Measurements from ENCODE around the gene SCAMP4. TPM values are rescaled to one million over a fixed set of nuclear protein-coding genes. Genes with fewer than 3 reads are reported as not detected.

SCAMP4 gene
- total and polyA plus RNA-seq, 9 donors = 14.9 to 45.3 (median 31.7) TPM

- no peak overlapping the region for H3K4me3 ChIP-seq (ENCODE audit: low read length)
- H3K27me3 ChIP-seq (ENCODE audit: control insufficient read depth, insufficient read depth, low read length) = no peaks in the 10 kb centered on the region
- H3K36me3 ChIP-seq (ENCODE audit: control insufficient read depth, insufficient read depth, low read length) = peaks cover 7% of the 10 kb centered on the region
- WGBS (ENCODE audit: insufficient coverage) = 88% methylated on average over 23 of the region's 30 CpGs
- no peak for DNase-seq
- H3K27ac ChIP-seq (ENCODE audit: low read length) = no peak overlapping the region
- peaks cover 34% of the 10 kb centered on the region for H3K4me1 ChIP-seq (ENCODE audit: control insufficient read depth, insufficient read depth, low read length)
- no peaks in the 10 kb centered on the region for H3K9me3 ChIP-seq (replicated peaks; ENCODE audit: control insufficient read depth, low read depth, low read length)
Observed at GRCh38 chr19:1944916-1945561, 39.8 kb downstream of the SCAMP4 start.

- 56% methylated on average over 7 of the region's 18 CpGs for WGBS (ENCODE audit: insufficient coverage)
- Histone ChIP-seq H3K27ac (ENCODE audit: low read length) (no peak overlapping the region), H3K4me3 (ENCODE audit: low read length) (no peak overlapping the region), H3K36me3 (ENCODE audit: control insufficient read depth, insufficient read depth, low read length) (peaks cover 9% of the 10 kb centered on the region), H3K9me3 (replicated peaks; ENCODE audit: control insufficient read depth, low read depth, low read length) (no peaks in the 10 kb centered on the region), H3K4me1 (ENCODE audit: control insufficient read depth, insufficient read depth, low read length) (peaks cover 30% of the 10 kb centered on the region), H3K27me3 (ENCODE audit: control insufficient read depth, insufficient read depth, low read length) (no peaks in the 10 kb centered on the region)
- DNase-seq = no peak
Observed at GRCh38 chr19:1945899-1946298, 40.7 kb downstream of the SCAMP4 start.

GRCh38 chr19:1947651-1948209 lies 42.5 kb downstream of the SCAMP4 start:
- no peaks in the 10 kb centered on the region for H3K27me3 ChIP-seq (ENCODE audit: control insufficient read depth, insufficient read depth, low read length)
- H3K4me1 ChIP-seq (ENCODE audit: control insufficient read depth, insufficient read depth, low read length) = peaks cover 23% of the 10 kb centered on the region
- no peak for DNase-seq
- no peaks in the 10 kb centered on the region for H3K9me3 ChIP-seq (replicated peaks; ENCODE audit: control insufficient read depth, low read depth, low read length)
- peaks cover 15% of the 10 kb centered on the region for H3K36me3 ChIP-seq (ENCODE audit: control insufficient read depth, insufficient read depth, low read length)
- H3K27ac ChIP-seq (ENCODE audit: low read length) = no peak overlapping the region
- 78% methylated on average over 29 of the region's 34 CpGs for whole genome bisulfite sequencing (ENCODE audit: insufficient coverage)
- no peak overlapping the region for H3K4me3 ChIP-seq (ENCODE audit: low read length)

DNA sequence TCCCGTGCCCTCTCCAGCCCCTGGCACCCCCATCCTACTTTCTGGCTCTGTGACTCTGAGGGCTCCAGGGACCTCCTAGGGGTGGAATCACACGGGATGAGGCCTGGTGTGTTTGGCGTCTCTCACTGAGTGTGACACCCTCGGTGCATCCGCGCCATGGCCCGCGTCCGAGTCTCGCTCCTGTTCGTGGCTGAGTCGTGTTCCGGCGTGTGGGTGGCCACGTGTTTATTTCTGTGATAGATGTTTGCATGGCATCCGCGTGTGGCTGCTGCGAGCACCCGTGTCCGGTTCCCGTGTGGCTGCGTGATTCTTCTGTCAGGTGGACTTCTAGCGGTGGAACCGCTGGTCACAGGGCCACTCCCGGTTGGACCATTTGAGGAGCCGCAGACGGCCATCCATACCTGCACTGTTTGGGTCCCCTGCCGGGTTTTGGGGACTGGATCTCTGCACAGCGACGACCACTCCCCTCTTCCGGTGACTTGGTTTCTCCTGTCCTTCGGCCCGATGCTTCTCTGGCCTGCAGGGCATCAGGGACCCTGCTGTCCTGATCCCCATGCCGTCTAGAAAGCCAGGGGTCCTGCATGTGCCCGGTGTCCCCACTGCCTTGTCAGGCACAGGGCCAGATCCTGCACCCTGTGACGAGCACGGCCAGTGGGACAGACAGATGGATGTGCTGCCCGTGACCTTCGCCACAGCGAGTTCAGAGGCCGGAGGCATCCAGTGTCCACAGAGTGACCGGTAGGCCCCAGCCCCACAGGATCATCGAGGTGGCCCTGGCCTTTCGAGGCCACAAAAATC lies 44.3 kb downstream of the SCAMP4 start:
- 93% methylated on average over 40 of the region's 44 CpGs for WGBS (ENCODE audit: insufficient coverage)
- Histone ChIP-seq H3K27ac (ENCODE audit: low read length) (no peak overlapping the region), H3K36me3 (ENCODE audit: control insufficient read depth, insufficient read depth, low read length) (peaks cover 26% of the 10 kb centered on the region)

DNA sequence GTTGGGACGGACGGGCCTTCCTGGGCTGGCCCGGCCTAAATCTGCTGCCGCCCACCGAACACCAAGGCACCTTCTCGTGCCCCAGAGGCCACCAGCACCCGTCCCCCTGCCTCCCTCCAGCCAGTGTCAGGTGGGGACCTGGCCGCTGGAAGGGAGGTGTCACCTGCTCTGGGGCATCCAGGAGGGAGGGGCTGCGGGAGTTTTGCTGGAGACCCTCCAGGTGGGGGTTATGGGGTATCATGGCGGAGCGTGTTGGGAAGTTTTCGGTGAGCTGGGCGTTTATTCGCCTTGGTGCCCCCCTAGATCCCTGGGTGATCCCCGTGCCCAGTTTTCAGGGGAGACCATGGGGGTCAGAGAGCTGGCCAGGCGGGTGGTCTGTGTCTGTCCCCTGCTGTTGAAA lies 45.4 kb downstream of the SCAMP4 start:
- H3K9me3 ChIP-seq (replicated peaks; ENCODE audit: control insufficient read depth, low read depth, low read length) = no peaks in the 10 kb centered on the region
- H3K36me3 ChIP-seq (ENCODE audit: control insufficient read depth, insufficient read depth, low read length) = peaks cover 26% of the 10 kb centered on the region
- 92% methylated on average over 4 of the region's 16 CpGs for WGBS (ENCODE audit: insufficient coverage)
- H3K4me3 ChIP-seq (ENCODE audit: low read length) = no peak overlapping the region
- no peaks in the 10 kb centered on the region for H3K27me3 ChIP-seq (ENCODE audit: control insufficient read depth, insufficient read depth, low read length)
- H3K27ac ChIP-seq (ENCODE audit: low read length) = no peak overlapping the region
- no peaks in the 10 kb centered on the region for H3K4me1 ChIP-seq (ENCODE audit: control insufficient read depth, insufficient read depth, low read length)
- DNase-seq = no peak

More for the DNA sequence above, 44.3 kb downstream of the SCAMP4 start:
- Histone ChIP-seq H3K9me3 (replicated peaks; ENCODE audit: control insufficient read depth, low read depth, low read length) (no peaks in the 10 kb centered on the region), H3K27me3 (ENCODE audit: control insufficient read depth, insufficient read depth, low read length) (no peaks in the 10 kb centered on the region), H3K4me3 (ENCODE audit: low read length) (no peak overlapping the region), H3K4me1 (ENCODE audit: control insufficient read depth, insufficient read depth, low read length) (peaks cover 6% of the 10 kb centered on the region)
- no peak for DNase-seq

DNA sequence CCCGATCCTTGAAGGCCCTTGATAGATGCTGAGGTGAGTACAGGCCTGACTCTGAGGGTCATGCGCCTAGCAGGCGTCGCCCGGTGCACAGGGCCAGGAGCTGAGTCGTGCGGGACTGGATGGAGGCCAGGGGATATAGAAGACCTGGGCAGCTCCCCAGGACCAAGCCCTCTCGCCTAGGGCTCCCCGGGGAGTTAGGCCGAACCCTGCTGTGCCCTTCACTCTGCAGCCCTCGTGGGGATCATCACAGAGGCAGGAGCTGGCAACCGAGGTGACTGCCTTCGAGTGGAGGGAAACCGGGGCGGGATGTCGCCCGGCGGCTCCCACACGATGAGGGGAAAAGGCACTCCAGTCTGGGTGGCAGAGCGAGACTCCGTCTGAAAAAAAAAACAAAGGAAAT lies 47.4 kb downstream of the SCAMP4 start:
- Histone ChIP-seq H3K27ac (ENCODE audit: low read length) (no peak overlapping the region), H3K4me3 (ENCODE audit: low read length) (no peak overlapping the region), H3K27me3 (ENCODE audit: control insufficient read depth, insufficient read depth, low read length) (no peaks in the 10 kb centered on the region), H3K36me3 (ENCODE audit: control insufficient read depth, insufficient read depth, low read length) (peaks cover 26% of the 10 kb centered on the region), H3K9me3 (replicated peaks; ENCODE audit: control insufficient read depth, low read depth, low read length) (no peaks in the 10 kb centered on the region), H3K4me1 (ENCODE audit: control insufficient read depth, insufficient read depth, low read length) (no peaks in the 10 kb centered on the region)
- DNase-seq = no peak
- WGBS (ENCODE audit: insufficient coverage) = 79% methylated on average over 21 of the region's 21 CpGs

DNA sequence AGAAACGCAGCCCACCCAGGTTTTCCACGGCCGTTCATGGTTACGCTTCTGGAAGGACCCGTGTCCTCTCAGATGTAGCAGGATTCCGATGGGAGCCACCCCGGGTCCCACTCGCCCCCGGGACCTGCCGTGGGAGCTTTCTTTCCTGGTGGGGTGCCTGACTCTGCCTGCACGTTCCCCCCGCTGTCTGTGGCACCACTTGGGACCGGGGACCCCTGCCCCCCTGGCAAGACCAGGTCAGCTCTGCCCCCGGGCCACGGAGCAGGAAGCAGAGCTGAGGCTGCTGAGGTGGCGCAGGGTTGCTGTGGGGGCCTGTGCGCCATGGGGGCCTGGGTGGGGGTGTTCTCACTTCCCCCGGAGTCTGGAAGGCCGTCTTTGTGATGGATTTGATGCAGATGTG lies 47.8 kb downstream of the SCAMP4 start:
- Histone ChIP-seq H3K36me3 (ENCODE audit: control insufficient read depth, insufficient read depth, low read length) (peaks cover 26% of the 10 kb centered on the region), H3K27ac (ENCODE audit: low read length) (no peak overlapping the region), H3K4me3 (ENCODE audit: low read length) (no peak overlapping the region), H3K27me3 (ENCODE audit: control insufficient read depth, insufficient read depth, low read length) (no peaks in the 10 kb centered on the region), H3K4me1 (ENCODE audit: control insufficient read depth, insufficient read depth, low read length) (no peaks in the 10 kb centered on the region), H3K9me3 (replicated peaks; ENCODE audit: control insufficient read depth, low read depth, low read length) (no peaks in the 10 kb centered on the region)
- no peak for DNase-seq
- WGBS (ENCODE audit: insufficient coverage) = 79% methylated on average over 13 of the region's 19 CpGs

- H3K27ac ChIP-seq (ENCODE audit: low read length) = no peak overlapping the region
- no peaks in the 10 kb centered on the region for H3K4me1 ChIP-seq (ENCODE audit: control insufficient read depth, insufficient read depth, low read length)
- no peaks in the 10 kb centered on the region for H3K9me3 ChIP-seq (replicated peaks; ENCODE audit: control insufficient read depth, low read depth, low read length)
- no peak overlapping the region for H3K4me3 ChIP-seq (ENCODE audit: low read length)
- peaks cover 26% of the 10 kb centered on the region for H3K36me3 ChIP-seq (ENCODE audit: control insufficient read depth, insufficient read depth, low read length)
- DNase-seq = no peak
- WGBS (ENCODE audit: insufficient coverage) = 90% methylated on average over 23 of the region's 32 CpGs
- H3K27me3 ChIP-seq (ENCODE audit: control insufficient read depth, insufficient read depth, low read length) = no peaks in the 10 kb centered on the region
Observed at GRCh38 chr19:1953441-1954094, 48.4 kb downstream of the SCAMP4 start.

DNA sequence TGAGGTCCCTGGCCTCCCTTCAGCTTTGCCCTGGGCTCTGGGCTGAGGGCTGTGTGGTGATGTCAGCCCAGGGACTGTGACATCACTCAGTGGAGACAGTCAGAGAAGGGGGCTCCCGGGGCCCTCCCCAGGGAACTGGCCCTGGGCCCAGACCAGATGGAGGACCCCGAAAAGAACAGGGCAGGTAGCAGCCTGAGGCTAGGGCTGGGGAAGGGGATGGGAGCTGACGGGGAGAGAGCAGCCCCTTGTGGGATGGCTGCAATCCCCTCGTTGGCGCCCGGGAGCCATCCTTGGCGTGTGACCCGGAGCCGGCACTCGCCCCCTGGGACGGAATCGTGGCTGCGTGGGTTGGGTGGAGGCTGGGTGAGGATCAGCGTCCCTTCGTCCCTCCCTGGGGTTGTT lies 49.3 kb downstream of the SCAMP4 start:
- WGBS (ENCODE audit: insufficient coverage) = 86% methylated on average over 13 of the region's 15 CpGs
- Histone ChIP-seq H3K4me3 (ENCODE audit: low read length) (no peak overlapping the region), H3K36me3 (ENCODE audit: control insufficient read depth, insufficient read depth, low read length) (peaks cover 21% of the 10 kb centered on the region), H3K27ac (ENCODE audit: low read length) (no peak overlapping the region), H3K27me3 (ENCODE audit: control insufficient read depth, insufficient read depth, low read length) (no peaks in the 10 kb centered on the region), H3K9me3 (replicated peaks; ENCODE audit: control insufficient read depth, low read depth, low read length) (no peaks in the 10 kb centered on the region), H3K4me1 (ENCODE audit: control insufficient read depth, insufficient read depth, low read length) (no peaks in the 10 kb centered on the region)
- no peak for DNase-seq
